Activated CD4-positive, alpha-beta T cell treated with anti-CD3 and anti-CD28 coated beads, Interleukin-2, amount 50 U/mL, for 24 hours (primary cell): ENCODE measurements around the gene SFXN3.

Experiments used
- DNase-seq, 2 donors: peaks; one replicate each; pipeline ENCODE4 v3.0.0-alpha.2; 2020; ENCODE audit warnings: low read depth in 1 of 2, low spot score in 1 of 2

SFXN3 gene

GRCh38 chr10:101000127-101000914, 30.7 kb upstream of the SFXN3 start:
- no peak for DNase-seq

DNA sequence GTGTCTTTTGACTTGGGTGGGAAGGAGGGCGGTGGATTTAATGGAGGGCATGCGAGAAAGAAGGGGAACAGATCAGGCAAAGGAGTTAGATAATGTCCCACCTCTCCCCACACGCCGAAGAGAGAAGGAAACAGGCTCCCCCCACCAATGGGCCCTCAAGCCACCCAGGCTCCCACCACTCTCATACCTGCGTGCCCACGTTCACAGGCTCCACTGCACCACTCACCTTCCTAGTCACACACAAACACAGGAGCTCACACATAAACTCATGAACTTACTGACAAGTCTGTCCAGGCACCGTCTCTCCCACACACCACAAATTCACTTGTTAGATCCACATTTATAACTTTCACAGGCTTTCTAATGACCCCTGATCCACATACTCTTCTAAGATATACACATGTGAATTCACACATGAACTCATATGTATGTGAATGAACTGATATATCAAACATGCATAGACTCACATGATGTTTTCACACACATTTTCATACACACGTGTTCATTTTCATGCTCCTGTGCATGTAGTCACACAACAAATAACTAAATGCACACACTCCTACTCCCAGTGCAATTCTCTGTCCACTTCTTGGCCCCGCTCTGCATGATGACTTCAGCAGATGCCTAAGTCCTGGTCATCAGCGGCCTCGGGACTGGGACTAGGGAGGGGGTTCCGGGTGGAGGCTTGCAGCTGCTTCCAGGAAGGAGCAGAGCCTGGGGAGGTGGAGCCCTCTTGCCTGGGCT, 29.9 kb upstream of the SFXN3 start:
- DNase-seq = no peak

GRCh38 chr10:101001659-101002035, 29.4 kb upstream of the SFXN3 start:
- no peak for DNase-seq

- no peak for DNase-seq
These were observed 28.6 kb upstream of the SFXN3 start for GRCh38 chr10:101002456-101002855.

GRCh38 chr10:101003639-101004206, 27.3 kb upstream of the SFXN3 start:
- no peak for DNase-seq

DNA sequence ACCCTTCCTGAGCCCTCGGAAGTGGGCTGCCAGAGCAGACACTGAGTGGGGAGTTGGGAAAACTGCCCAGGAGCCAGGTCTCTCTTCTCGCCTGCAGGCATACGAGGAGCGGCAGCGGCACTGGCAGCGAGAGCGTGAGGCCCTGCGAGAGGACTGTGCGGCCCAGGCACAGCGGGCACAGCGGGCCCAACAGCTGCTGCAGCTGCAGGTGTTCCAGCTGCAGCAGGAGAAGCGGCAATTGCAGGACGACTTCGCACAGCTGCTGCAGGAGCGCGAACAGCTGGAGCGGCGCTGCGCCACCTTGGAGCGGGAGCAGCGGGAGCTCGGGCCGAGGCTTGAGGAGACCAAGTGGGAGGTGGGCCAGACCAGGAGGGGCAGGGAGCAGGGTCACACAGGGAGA, 25.7 kb upstream of the SFXN3 start:
- no peak for DNase-seq

DNA sequence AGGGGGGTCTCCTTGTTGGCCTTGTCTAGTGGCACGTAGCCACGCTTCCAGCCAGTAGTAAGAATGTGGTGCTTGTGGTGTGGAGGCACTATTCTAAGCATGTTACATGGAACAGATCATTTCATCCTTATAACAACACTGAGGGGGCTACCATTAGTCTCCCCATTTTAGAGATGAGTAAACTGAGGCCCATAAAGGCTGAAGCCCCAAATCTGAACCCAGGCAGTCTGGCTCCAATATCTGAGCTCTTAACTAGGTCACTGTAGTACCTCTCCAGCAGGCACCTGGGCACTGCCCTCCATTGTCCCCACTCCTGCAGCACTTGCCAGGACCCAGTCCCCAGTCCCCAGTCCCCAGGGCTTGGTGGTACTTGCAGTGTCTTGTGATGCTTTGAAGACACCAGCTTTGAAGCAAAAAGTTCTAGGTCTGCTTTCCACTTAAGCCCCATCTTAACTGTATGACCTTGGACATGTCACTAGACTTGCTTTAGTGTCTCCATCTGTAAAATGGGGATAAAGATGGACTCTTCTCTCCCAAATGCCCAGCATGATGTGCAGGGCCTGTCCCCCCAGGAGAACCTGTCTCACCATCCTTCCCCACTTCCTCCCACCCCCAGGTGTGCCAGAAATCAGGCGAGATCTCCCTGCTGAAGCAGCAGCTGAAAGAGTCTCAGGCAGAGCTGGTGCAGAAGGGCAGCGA, 25.0 kb upstream of the SFXN3 start:
- no peak for DNase-seq

- DNase-seq = no peak
These were observed 24.4 kb upstream of the SFXN3 start for GRCh38 chr10:101006593-101007098.

GRCh38 chr10:101007099-101007711, 23.8 kb upstream of the SFXN3 start:
- no peak for DNase-seq

DNA sequence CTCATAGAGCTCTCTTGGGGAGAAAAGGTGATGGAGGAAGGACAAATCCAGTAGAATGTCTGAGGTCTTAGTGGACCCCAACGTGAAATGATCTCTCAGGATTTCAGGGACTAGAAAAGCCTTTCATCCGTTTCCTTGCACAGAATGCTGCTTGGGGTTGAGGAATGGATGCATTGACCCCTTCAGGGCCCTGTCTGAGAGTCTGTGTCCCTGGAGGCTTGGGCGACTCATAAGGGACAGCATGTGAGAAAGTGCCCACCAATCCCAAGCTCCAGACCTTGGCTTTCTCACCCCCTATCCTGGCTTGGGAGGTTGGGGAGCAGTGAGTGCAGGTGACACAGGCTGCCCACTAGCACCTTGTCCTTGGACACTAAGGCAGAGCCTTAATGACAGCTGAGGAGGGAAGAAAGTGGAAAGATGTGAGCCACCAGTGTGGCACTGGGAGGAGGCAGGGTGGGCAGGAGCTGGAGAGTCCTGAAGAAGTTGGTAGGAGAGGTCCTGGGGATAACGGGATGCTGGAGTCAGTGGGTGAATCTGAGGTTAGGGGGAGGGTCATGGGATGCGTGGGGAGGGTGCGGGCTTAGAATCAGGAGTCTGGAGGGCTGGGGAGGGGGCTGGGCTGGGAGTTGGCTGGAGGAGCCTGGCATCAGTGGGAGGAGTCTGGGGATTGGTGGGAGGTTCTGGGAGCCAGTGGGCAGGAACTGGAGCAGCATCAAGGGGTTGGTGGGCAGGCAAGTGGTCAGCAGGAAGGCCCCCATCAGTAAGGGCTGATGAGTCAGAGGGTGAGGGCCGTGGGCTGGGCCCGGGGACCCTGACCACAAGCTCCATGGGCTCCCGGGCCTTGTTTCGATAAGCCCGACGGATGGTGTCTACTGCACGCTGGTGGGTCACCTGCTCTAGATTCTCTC, 22.9 kb upstream of the SFXN3 start:
- no peak for DNase-seq

GRCh38 chr10:101008823-101009423, 22.1 kb upstream of the SFXN3 start:
- DNase-seq = no peak

- no peak for DNase-seq
These were observed 20.7 kb upstream of the SFXN3 start for GRCh38 chr10:101010329-101010728.

- DNase-seq = no peak
These were observed 19.3 kb upstream of the SFXN3 start for GRCh38 chr10:101011517-101012423.

DNA sequence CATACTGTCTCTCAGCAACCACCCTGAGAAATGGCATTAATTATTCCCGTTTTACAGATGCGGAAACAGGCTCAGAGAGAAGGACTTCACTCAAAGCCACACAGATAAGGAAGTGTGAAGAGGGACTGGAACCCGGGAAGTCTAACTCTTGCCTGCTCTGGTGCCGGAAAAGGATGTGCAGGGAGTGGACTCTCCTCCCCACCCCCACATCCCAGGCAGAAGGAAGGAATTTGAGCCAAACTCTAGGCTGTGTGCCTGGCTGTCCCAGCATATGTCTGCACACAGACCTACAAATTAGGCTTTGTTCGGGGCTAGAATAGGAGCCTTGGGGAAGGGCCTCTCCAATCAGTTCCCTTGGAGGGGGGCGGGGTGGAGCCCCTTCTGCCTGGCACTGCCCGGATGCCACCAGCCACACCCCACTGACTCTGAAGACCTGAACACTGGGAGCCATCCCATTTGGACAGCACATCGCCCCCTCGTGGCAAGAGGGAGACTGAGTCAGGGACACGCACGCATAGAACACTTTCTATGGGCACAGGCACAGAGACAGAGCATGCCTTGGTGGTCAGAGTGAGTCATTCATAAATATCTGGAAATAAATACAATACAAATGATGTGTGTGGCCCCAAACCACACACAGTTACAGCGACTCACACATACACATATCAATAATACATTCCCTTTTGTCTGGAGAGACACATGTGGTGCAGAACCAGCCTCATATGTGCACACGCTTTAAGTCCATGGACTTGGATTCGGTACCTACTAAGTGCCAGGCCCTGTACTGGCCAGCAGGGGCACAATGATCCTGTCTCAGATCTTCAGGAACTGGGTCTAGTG, 18.3 kb upstream of the SFXN3 start:
- DNase-seq = peak; percentile 53 to 71

GRCh38 chr10:101013365-101013825, 17.6 kb upstream of the SFXN3 start:
- DNase-seq = no peak

GRCh38 chr10:101014230-101014884, 16.7 kb upstream of the SFXN3 start:
- peak; percentile 48 to 59 for DNase-seq

DNA sequence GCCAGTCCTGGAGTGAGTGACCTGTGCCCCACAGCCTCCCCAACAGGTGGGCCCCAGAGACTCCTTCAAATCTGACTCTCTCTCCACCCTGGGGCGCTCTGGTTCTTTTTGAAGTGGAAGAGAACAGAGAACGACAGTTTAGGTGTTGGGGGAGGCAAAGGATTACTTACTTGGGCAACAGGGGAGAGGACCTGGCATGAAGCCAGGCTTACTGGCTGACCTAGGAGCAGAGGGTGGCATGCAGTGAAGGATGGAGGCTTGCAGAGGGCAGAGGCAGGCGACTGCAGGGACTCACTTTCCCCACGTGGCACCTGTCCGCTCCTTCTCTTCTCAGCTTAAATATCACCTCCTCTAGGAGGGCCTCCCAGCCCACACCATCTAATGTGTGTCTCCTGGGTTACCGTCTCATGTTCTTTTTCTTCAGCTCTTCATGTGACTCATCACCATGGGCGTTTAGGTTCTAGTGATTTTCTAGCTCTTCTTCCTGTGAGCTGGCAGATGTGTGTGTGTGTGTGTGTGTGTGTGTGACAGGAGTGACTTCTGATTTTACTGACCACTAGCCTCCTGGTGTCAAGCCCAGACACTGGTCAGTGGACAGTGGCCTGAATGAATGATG, 16.0 kb upstream of the SFXN3 start:
- DNase-seq = no peak
